GDM1 (cell line): Measurements from ENCODE around the gene CYB5A.

Experiments used
- DNase-seq: peaks from one replicate; lab custom pipeline; 2025; lab: John Stamatoyannopoulos, UW

The CYB5A gene

DNA sequence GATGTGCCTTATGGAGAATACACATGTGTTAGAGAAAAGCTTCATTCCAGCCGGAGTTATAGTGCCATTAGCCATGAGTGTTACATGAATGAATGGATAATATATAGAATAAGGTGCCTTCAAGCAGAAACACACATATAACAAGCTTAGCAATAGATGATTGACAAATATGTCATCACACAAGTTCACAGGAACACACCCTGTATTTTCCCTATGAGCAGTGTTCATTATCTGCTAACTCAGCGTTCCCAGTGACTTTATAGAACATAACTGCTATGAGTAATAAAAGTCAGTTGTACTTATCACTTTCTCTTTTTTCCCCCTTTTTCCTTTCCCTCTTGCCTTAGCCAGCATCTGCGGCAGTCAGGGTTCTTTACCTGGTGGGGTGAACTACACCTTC, 78.3 kb downstream of the CYB5A start:
- DNase-seq = no peak

DNA sequence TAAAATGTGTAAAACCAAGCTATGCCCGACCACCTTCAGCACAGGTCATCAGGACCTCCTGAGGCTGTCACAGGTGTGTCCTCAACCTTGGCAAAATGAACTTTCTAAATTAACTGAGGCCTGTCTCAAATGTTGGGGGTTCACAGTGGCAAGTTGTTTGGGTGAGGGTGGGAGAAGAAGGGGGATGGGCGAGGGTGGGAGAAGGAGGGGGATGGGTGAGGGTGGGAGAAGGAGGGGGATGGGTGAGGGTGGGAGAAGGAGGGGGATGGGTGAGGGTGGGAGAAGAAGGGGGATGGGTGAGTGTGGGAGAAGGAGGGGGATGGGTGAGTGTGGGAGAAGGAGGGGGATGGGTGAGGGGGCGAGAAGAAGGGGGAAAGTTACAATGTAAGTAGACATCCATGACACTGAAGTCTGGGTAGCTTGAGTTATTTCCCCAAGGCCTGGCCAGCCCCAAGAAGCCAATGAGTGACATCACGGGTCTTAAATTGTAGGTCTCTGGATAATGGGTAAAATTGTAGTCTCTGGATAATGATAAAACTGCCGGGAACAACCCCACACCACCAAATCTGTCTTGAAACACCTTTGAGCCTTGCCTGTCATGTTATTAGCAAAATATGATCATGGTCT, 87.1 kb downstream of the CYB5A start:
- no peak for DNase-seq

DNA sequence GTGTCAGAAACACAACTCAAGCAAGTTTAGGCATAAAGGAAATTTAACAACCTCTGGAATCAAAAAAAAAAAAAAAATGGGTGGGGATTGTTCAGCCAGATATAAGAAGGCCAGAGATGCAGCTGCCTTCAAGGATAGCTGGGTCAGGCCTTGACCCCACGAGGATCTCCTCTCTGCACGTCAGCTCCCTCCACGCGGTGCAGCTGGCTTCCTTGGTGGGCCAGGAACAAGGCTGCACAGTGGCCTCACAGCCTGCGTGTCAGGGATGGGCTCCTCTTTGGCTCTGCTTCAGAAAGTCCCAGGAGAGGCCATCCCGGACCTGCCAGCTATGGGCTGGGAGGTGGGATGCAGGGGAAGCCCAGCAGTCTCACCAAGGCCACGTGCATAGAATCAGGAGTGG, 88.0 kb downstream of the CYB5A start:
- no peak for DNase-seq
